ENCODE results near the gene LPCAT2.

Gene LPCAT2

DNA sequence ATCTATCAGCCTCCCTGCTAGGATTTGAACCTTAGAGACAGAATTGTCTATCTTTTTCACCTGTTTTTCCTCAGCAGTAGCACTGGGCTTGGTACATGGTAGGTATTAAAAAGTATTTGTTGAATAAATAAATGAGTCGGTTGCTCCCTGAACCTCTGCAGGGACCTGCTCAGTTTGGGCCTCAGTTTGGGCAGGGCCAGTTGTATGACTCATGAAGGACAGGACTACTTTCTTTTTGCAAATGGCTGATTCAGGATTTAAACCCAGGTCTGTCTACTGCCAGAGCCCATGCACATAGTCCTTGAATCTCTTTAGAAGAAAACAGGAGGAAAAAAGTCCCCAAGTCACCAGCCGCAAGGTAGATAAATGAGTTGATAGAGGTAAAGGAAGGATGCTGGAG is 26.8 kb upstream of the LPCAT2 start:
- peak overlapping the region; percentile 91 for H3K4me3 ChIP-seq (ENCODE audit: low read length)
- H3K27me3 ChIP-seq (replicated peaks; ENCODE audit: control insufficient read depth, insufficient read depth, low read length), result no peaks in the 10 kb centered on the region
- DNase-seq (ENCODE audit: low read depth), result peak; percentile 59
- H3K4me1 ChIP-seq (ENCODE audit: control insufficient read depth, insufficient read depth, low read length), result peaks cover 72% of the 10 kb centered on the region
- H3K9me3 ChIP-seq (ENCODE audit: control insufficient read depth, low read length), result no peaks in the 10 kb centered on the region
- H3K9ac ChIP-seq (ENCODE audit: low read length), result peak overlapping the region; percentile 92
- peaks cover 42% of the 10 kb centered on the region for H3K36me3 ChIP-seq (ENCODE audit: control insufficient read depth, insufficient read depth, low read length, severe bottlenecking)

DNA sequence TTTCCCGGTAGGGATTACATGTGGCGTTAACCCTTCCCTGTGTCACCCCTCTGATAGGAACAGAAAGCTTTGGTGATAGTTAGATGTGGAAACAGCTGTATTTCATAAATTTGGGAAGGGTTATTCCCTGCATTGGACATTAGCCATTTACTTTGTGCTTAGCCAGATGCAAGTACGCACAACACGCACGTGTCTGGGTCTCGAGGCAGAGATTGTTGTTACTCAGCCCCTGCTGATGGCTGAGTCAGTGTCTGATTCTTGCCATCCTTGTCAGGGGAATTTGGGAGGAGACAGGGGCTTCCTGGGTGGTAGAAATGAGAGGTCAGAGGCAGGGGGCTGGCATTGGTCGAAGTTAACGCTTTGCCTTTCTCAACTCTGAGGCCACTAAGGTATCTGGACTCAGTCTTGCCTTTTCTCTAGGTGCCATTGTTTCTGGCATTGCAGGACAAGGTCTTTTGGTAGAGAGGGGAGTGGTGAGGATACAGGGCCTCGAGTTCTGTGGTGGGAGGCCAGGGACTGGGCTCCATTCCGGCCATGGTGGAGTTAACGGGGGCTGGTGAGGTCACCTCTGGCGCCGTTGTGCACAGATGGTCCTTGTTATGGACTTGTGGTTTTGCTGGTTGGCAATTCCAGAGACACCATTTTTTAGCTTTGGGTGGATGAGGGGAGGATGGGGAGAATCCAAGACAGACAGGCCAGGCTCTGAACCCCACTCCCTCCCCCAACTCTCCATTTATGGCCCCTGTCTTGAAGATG is 21.6 kb upstream of the LPCAT2 start:
- Histone ChIP-seq H3K9ac (ENCODE audit: low read length) (peak overlapping the region; percentile 68), H3K4me1 (ENCODE audit: control insufficient read depth, insufficient read depth, low read length) (peaks cover 83% of the 10 kb centered on the region), H3K27me3 (replicated peaks; ENCODE audit: control insufficient read depth, insufficient read depth, low read length) (no peaks in the 10 kb centered on the region), H3K4me3 (ENCODE audit: low read length) (no peak overlapping the region), H3K9me3 (ENCODE audit: control insufficient read depth, low read length) (no peaks in the 10 kb centered on the region), H3K36me3 (ENCODE audit: control insufficient read depth, insufficient read depth, low read length, severe bottlenecking) (peaks cover 84% of the 10 kb centered on the region)
- DNase-seq (ENCODE audit: low read depth), result peak; percentile 91

DNA sequence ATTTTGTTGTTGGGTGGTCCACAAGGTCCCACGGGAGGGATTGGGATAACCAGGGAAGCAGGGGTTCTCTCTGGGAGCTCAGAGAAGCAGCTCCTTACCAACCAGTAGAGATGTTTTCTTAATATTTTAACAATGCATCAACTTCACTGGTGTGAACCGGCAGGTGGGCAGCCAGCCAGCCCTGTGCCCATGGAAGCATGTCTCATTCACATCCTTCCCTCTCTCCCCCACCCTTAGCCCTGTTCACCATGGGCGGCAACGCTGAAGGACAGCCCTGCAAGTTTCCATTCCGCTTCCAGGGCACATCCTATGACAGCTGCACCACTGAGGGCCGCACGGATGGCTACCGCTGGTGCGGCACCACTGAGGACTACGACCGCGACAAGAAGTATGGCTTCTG is 20.6 kb upstream of the LPCAT2 start:
- no peak for DNase-seq (ENCODE audit: low read depth)
- Histone ChIP-seq H3K4me1 (ENCODE audit: control insufficient read depth, insufficient read depth, low read length) (peaks cover 72% of the 10 kb centered on the region), H3K9ac (ENCODE audit: low read length) (peak overlapping the region; percentile 58), H3K9me3 (ENCODE audit: control insufficient read depth, low read length) (no peaks in the 10 kb centered on the region), H3K27me3 (replicated peaks; ENCODE audit: control insufficient read depth, insufficient read depth, low read length) (no peaks in the 10 kb centered on the region), H3K4me3 (ENCODE audit: low read length) (no peak overlapping the region), H3K36me3 (ENCODE audit: control insufficient read depth, insufficient read depth, low read length, severe bottlenecking) (peaks cover 84% of the 10 kb centered on the region)

GRCh38 chr16:55489119-55489955 is 19.5 kb upstream of the LPCAT2 start:
- H3K4me3 ChIP-seq (ENCODE audit: low read length), result no peak overlapping the region
- peak overlapping the region; percentile 9 for H3K9ac ChIP-seq (ENCODE audit: low read length)
- H3K9me3 ChIP-seq (ENCODE audit: control insufficient read depth, low read length), result no peaks in the 10 kb centered on the region
- H3K4me1 ChIP-seq (ENCODE audit: control insufficient read depth, insufficient read depth, low read length), result peaks cover 69% of the 10 kb centered on the region
- peaks cover 84% of the 10 kb centered on the region for H3K36me3 ChIP-seq (ENCODE audit: control insufficient read depth, insufficient read depth, low read length, severe bottlenecking)
- no peaks in the 10 kb centered on the region for H3K27me3 ChIP-seq (replicated peaks; ENCODE audit: control insufficient read depth, insufficient read depth, low read length)
- no peak for DNase-seq (ENCODE audit: low read depth)

DNA sequence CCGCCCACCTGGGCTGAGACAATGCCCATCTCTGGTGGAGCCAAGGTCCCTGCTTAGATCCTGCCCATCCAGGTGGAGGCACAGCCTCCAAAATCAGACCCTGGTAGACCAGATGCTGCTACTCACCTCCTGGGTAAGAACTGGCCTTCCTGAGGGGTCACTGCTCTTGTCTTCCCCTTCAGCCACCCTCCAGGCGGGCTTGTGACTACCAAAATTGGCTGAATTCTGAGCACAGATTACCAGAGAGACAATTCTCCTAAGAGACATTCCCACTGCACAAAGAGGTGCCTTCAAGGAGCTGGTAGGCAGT is 19.0 kb upstream of the LPCAT2 start:
- Histone ChIP-seq H3K9me3 (ENCODE audit: control insufficient read depth, low read length) (no peaks in the 10 kb centered on the region), H3K4me1 (ENCODE audit: control insufficient read depth, insufficient read depth, low read length) (peaks cover 72% of the 10 kb centered on the region), H3K36me3 (ENCODE audit: control insufficient read depth, insufficient read depth, low read length, severe bottlenecking) (peaks cover 81% of the 10 kb centered on the region), H3K4me3 (ENCODE audit: low read length) (no peak overlapping the region), H3K27me3 (replicated peaks; ENCODE audit: control insufficient read depth, insufficient read depth, low read length) (no peaks in the 10 kb centered on the region), H3K9ac (ENCODE audit: low read length) (peak overlapping the region; percentile 4)
- no peak for DNase-seq (ENCODE audit: low read depth)

DNA sequence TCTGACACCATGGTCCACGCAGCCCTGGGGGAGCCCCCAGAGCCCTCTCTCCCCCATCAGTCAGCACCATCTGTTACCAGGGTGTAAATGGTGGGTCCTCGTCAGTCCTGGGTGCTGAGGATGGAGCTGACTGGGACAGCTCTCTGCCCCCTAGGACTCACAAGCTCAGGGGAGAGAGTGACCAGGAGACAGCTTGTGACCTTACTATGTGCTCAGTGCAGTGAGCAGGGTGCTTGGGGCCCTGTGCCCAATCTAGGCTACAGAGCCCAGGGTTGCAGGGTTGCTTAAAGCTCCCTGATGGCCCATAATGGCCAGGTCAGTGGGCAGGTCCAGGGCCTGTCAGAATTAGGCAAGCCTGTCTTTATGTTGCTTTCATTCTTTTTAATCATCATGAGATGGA is 18.6 kb upstream of the LPCAT2 start:
- peak overlapping the region; percentile 4 for H3K9ac ChIP-seq (ENCODE audit: low read length)
- no peak for DNase-seq (ENCODE audit: low read depth)
- peaks cover 77% of the 10 kb centered on the region for H3K36me3 ChIP-seq (ENCODE audit: control insufficient read depth, insufficient read depth, low read length, severe bottlenecking)
- H3K27me3 ChIP-seq (replicated peaks; ENCODE audit: control insufficient read depth, insufficient read depth, low read length), result no peaks in the 10 kb centered on the region
- peaks cover 72% of the 10 kb centered on the region for H3K4me1 ChIP-seq (ENCODE audit: control insufficient read depth, insufficient read depth, low read length)
- H3K4me3 ChIP-seq (ENCODE audit: low read length), result no peak overlapping the region
- H3K9me3 ChIP-seq (ENCODE audit: control insufficient read depth, low read length), result no peaks in the 10 kb centered on the region

DNA sequence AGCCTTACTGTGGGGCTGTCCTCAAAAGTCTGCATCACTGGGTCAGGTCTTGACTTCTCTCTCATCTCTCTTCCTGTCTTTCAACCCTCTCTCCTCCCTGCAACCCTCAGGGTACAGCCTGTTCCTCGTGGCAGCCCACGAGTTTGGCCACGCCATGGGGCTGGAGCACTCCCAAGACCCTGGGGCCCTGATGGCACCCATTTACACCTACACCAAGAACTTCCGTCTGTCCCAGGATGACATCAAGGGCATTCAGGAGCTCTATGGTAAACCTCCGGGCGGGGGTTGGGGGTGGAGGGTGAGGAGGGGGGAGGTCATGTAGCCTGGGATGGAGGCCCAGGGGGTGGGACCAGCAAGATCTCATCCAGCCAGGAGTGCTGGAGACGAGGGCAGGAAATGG is 17.2 kb upstream of the LPCAT2 start:
- Histone ChIP-seq H3K4me1 (ENCODE audit: control insufficient read depth, insufficient read depth, low read length) (peaks cover 73% of the 10 kb centered on the region), H3K4me3 (ENCODE audit: low read length) (no peak overlapping the region), H3K27me3 (replicated peaks; ENCODE audit: control insufficient read depth, insufficient read depth, low read length) (no peaks in the 10 kb centered on the region), H3K9me3 (ENCODE audit: control insufficient read depth, low read length) (no peaks in the 10 kb centered on the region), H3K36me3 (ENCODE audit: control insufficient read depth, insufficient read depth, low read length, severe bottlenecking) (peaks cover 79% of the 10 kb centered on the region), H3K9ac (ENCODE audit: low read length) (no peak overlapping the region)
- no peak for DNase-seq (ENCODE audit: low read depth)

DNA sequence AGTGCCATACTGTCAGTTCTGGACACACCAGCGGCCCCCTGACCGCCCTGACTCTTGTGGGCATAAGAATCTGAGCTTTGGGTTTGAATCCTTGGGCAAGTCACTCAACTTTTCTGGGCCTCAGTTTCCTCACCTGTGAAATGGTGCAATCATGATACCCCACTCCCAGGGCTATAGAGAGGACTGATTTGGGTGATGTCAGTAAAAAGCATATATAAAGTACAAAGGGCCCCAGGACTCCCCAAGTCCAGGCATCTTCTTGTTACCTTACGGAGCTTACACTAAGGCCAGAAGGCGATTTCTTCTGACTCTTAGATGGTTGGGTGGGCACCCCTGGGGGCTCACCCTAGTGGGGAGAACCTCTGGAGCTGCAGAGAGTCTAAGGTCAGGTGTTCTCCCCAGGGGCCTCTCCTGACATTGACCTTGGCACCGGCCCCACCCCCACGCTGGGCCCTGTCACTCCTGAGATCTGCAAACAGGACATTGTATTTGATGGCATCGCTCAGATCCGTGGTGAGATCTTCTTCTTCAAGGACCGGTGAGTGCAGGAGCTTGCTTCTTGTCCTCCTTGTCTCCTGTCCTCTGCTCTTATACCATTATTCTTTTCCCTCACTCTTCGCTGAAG is 16.0 kb upstream of the LPCAT2 start:
- no peaks in the 10 kb centered on the region for H3K9me3 ChIP-seq (ENCODE audit: control insufficient read depth, low read length)
- no peaks in the 10 kb centered on the region for H3K27me3 ChIP-seq (replicated peaks; ENCODE audit: control insufficient read depth, insufficient read depth, low read length)
- no peak overlapping the region for H3K9ac ChIP-seq (ENCODE audit: low read length)
- H3K4me1 ChIP-seq (ENCODE audit: control insufficient read depth, insufficient read depth, low read length), result peaks cover 61% of the 10 kb centered on the region
- DNase-seq (ENCODE audit: low read depth), result no peak
- no peak overlapping the region for H3K4me3 ChIP-seq (ENCODE audit: low read length)
- H3K36me3 ChIP-seq (ENCODE audit: control insufficient read depth, insufficient read depth, low read length, severe bottlenecking), result peaks cover 87% of the 10 kb centered on the region

- Histone ChIP-seq H3K36me3 (ENCODE audit: control insufficient read depth, insufficient read depth, low read length, severe bottlenecking) (peaks cover 84% of the 10 kb centered on the region), H3K9ac (ENCODE audit: low read length) (peak overlapping the region; percentile 39), H3K9me3 (ENCODE audit: control insufficient read depth, low read length) (no peaks in the 10 kb centered on the region), H3K27me3 (replicated peaks; ENCODE audit: control insufficient read depth, insufficient read depth, low read length) (no peaks in the 10 kb centered on the region), H3K4me3 (ENCODE audit: low read length) (no peak overlapping the region), H3K4me1 (ENCODE audit: control insufficient read depth, insufficient read depth, low read length) (peaks cover 53% of the 10 kb centered on the region)
- peak; percentile 91 for DNase-seq (ENCODE audit: low read depth)
These were observed 13.9 kb upstream of the LPCAT2 start for GRCh38 chr16:55494994-55495421.

DNA sequence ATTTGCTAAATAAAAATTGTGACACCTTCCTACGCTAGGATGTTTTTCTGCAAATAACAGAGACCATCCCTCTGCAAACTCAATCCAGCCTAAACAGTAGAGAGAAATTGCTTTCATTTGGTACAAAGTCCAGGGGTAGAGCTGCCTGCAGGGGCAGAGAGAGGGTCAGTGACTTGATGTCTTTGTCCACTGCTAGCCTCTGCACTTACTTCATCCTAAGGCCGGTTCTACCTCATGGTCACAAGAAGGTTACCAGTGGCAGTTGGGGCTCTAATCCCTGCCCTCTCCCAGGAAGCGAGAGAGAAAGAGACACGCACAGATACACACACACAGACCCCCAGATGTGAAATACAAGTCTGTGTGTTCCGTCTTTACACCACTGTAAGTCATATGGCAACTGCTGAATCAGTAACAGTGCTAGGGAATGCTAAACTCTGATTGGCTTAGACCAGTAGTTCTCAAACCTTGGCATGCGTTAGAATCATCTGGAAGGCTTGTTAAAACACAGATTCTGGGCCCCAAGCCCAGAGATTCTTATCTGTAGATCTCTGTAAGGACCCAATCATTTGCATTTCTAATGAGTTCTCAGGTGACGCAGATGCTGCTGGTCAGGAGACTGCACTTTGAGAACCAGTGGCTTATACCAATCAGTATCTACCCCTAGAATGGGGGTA is 13.1 kb upstream of the LPCAT2 start:
- peak; percentile 52 for DNase-seq (ENCODE audit: low read depth)
- Histone ChIP-seq H3K4me1 (ENCODE audit: control insufficient read depth, insufficient read depth, low read length) (peaks cover 53% of the 10 kb centered on the region), H3K9me3 (ENCODE audit: control insufficient read depth, low read length) (no peaks in the 10 kb centered on the region), H3K27me3 (replicated peaks; ENCODE audit: control insufficient read depth, insufficient read depth, low read length) (no peaks in the 10 kb centered on the region), H3K36me3 (ENCODE audit: control insufficient read depth, insufficient read depth, low read length, severe bottlenecking) (peaks cover 78% of the 10 kb centered on the region), H3K4me3 (ENCODE audit: low read length) (no peak overlapping the region), H3K9ac (ENCODE audit: low read length) (peak overlapping the region; percentile 28)

Measured in adipocyte (in vitro differentiated cells).